ENCODE data around the gene NOL8.

Gene NOL8

DNA sequence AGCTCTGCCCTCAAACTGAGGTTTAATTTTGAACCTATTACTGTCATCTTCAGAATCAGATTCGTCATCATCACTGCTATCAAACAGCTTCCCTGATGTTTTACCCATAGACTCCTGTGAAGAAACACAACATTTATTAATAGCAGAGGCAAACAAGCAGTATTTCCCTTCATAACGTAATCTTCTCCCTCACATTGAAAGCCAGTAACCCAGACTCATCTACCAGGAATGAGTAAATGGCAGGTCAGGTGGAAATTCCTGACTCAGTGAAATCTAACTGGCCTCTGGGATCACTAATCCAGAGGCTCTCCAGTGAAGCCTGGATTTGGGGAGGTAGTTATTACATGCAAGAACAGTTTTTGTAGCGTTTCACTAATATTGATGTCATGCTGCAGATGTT is 14.6 kb downstream of the NOL8 start:
- no peak for DNase-seq

DNA sequence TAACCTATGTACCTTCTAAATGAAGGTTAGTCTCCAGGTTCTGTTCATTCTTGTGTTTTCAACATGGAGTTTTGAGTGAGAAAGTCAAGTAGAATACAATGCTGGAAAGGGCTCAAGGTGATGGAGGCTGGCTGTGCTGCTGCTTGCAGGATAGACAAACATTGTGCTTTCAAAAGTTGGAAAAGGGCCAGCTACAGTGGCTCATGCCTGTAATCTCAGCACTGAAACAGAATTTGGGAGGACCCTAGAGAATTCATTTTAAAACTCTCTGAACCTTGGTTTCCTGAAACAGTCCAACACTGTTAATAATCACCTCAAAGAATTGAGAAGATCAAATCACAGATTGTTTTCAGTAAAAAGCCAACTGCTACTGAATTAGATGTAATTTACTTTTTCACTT is 16.3 kb downstream of the NOL8 start:
- DNase-seq = no peak

DNA sequence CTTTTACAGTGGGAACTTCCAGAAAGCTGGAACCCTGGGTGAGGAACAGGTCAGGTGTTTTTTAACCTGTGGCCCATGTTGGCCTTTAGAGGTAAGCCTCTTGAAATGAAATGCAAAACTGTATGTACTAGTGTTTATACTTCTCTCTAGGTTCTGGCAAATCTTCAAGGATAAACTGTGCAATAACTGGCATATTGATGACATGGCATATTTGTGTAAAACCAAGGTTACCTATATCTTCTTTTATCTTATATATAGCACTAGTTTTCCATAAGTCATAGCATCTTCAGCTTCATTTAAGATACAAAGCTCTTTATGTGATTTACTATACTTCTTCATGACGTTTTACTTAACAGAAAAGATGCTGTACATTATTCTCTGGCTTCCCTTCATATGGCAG is 24.2 kb downstream of the NOL8 start:
- DNase-seq = no peak

DNA sequence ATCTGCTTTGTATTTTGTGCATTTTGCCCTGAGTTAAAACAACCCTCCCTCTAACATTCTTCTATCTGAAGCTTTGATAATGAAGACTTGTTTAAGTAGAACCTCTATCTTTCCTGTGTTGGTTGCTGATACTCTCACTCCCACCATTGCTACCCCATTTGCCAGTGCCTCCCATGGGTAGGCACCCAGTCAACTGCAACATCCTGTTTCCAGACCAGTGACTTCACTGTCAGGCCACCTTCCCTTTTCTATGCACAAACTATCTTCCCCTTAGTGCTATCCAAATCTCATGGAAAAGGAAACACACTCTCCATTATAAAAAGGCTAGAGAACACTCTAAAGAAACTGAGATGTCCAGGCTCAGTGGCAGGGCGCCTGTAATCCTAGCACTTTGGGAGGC is 26.0 kb downstream of the NOL8 start:
- DNase-seq = no peak

DNA sequence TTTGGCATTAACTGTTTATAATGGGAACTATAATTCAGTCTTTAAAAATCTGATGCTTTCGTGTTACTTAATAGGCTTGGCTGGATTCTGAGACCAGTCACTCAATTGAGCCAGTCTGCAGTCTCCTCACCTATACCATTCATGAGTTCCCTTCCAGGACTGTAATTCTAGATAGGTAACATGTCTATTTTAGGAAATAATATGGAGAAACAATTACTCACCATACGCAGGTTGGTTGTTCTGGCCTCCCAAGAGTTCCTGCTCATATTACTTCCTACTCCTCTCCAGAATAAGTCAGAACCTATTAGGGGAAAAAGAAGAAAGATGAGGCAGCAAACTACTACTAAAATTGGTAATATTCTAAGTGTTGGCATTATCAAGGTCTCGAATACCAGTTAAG is 27.1 kb downstream of the NOL8 start:
- no peak for DNase-seq

DNA sequence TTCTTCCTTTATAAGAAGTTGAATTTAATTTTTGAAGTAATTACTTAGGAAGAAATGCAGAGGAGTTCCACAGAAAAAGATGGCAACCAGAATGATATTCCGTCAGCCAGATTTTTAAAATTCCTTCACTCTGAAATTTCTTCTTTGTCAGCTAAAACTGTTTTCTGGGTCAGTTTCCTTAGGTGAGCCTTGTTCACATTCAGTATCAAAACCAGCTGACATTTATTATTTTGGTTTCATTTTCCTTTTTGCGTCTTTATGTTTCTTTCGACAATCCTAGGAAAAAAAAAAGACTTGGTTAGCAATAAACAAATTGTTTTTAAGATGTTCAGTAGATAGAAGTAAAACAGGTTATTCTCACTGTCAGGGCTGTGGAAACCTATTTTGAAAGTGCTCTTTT is 27.5 kb downstream of the NOL8 start:
- no peak for DNase-seq

DNA sequence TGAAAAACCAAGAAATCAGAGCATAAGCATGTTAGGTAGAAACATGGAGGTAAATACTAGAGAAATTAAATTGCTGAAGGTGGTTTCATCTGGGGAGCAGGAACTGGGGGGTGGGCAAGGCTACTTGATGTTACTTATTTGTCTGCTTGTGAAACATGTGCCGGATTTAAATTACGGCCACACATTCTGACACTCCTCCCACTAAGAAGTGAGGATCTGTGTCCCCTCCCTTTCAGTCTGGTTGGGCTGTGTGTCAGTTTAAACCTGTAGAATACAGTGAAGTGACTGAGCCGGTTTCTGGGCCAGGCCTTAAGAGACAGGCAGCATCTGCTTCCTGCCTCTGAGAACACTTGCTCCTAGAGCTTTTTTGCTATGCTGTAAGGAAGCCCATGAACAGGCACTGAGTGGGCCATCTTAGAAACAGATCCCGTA is 29.3 kb downstream of the NOL8 start:
- DNase-seq = no peak

DNA sequence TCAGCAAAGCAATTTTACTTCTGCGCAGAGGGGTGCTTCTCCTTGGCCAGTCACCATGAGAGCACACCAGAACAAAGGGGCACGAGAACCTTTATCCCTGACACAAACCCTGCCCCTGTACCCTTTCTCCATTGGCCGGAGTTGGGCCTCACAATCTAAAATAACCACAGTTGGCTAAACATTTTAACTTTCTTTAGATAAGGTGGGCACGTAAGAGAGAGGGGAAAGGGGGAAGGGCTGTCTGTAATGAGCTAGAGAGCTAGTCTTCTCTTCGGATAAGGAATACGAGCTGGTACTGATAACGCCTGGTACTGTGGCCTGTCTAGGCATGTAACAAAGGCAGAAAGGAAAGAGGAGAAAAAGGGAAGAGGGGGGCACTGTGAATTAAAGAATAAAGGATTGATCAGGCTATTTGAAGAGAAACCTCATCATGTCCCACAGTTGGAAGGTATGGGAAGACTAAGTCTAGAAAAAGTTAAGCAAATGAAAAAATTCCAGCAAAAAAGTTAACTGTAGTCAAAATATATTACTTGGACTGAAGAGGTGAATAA is 29.8 kb downstream of the NOL8 start:
- no peak for DNase-seq

DNA sequence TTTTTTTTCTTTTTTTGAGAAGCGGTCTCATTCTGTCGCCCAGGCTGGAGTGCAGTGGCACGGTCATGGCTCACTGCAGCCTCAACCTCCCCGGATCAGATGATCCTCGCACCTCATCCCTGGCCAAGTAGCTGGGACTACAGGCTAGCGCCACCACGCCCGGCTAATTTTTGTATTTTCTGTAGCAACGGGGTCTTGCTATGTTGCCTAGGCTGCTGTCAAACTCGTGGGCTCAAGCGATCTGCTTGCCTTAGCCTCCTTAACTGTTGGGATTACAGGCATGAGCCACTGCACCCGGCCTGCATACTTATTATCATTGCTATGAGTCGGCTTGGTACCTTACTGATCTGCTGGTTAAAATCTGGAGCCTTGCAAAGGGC is 30.9 kb downstream of the NOL8 start:
- peak; percentile 30 for DNase-seq

DNA sequence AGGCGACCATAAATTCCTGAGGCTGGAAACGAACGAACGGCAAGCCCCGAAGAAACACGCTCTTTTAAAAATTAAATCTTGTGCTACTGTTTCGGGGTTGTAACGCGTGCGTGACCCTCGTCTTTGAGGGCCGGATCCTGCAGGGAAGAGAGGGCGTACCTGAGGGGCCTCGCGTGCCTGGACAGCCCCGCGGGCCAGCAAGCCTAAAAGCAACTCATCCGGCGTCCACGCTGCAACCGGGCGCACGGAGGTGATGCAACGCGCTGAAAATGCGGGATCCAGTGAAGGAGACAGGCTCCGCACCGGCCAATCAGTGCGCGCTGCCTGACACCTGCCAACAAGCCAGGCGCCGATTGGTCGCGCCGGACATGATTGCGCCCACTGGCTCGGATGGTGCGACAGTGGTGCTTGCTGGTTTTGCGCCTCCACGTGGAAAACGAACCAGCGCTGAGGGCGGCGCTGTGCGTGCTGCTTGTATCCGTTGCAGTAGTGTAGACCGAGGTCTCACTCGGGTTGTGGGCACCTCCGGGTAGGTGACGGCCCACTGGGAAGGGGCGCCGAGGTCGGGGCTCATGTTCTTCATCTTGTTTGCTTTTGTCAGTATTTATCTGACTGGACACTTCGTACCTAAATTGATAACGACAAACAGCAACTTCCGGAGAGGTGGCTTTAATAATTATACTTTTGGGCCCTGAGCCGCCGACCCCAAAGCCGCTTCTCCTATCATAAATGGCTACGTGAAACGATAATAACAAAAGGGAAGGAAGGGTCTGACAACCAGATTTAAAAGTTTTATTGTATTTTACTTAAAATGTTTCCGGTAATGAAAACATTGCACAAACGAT is 31.5 kb downstream of the NOL8 start, which contains the start of gene IARS1:
Gene IARS1, minus strand, starts transcription at position 246 of the 845 bp plus-strand sequence. CDS start 4,278 bp downstream, outside the sequence.
- DNase-seq = peak; percentile 100

DNA sequence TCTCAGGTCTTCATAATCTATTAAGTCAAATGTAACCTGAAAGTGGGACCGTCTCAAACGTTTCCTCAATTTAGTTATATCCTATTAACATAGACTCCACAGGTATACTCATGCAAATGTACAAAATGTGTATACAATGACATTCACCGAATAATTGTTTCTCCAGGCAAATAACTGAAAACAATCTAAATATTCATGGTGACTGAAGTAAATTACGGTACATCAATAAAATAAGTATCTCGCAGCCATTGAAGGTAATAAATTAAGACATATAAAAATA is 32.1 kb downstream of the NOL8 start:
- DNase-seq = no peak

DNA sequence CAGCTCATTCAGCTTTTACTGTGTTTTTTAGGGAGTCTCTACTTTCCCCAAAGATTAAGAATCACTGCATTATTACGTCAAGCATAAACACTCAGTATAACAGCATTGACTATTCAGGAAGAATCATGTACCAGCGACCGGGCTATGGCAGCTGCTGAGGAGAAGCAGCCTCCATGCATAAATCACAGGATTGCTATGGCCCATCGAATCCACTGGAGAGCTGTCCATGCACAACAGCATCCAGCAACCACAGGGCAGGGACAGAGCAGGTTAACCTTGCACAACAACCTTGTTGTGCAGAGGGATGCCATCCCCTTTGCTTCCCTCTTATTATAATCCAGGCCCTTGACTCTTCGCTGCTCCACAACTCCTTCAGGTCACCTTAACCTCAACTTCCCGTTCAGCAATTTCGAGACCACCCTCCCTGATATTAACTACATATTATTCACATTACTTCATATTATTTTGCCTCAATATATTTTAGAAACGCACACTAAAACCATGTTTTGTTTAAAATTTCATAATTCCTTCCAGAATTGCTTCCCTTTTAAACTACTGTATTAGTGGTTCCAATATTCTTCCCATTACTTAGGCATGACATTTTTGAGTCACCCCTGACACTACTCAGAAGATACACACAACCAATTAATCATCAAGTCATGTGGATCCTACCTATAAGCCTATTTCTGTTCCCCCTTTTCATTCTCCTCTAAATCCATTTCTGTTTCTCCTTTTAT is 32.6 kb downstream of the NOL8 start:
- DNase-seq = no peak

DNA sequence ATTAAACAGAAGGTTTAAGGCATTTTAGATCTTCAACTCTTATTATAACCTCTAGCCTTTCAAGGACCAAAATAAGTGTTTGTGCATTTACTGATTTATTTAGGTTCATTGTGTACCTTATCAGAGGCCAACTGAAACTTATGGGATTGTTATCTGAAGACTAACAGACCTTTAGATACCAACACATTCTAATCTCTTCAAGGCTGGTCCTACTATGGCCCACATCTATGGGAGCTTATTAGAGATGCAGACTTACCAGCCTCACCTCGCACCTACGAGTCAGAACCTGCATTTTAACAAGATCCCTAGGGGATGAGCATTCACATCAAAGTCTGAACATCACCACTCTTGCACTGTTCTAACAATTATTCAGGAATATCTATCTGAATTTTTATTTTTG is 33.6 kb downstream of the NOL8 start:
- DNase-seq = no peak

DNA sequence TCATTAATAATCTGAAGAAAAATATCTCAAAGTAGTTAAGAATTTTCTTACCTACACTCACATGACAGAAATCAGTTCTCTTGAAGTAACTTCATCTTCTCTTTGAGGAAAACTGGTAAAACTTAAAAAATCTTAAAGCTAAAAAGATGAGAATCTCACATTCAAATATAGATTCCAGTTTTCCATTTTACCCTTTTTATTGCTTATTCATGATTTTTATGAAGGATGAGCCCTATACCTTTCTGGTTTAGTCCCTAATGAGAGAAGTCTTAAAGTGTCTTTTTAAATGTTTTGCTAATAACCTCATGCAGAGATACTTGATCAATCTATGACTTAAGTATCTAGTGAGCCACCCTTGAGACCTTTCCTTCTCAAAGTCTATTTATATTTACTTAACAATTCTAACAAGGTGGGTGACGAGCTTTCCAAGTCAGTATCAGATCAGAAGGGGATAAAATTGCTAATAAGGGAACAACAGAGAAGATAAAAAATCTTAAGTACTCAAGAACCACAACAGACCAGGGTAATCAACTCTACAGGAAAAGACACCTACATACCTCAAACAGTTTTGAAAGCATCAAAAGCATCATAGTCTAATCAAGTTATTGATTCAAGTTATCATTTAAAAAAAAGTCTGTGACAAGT is 34.2 kb downstream of the NOL8 start:
- DNase-seq = no peak

DNA sequence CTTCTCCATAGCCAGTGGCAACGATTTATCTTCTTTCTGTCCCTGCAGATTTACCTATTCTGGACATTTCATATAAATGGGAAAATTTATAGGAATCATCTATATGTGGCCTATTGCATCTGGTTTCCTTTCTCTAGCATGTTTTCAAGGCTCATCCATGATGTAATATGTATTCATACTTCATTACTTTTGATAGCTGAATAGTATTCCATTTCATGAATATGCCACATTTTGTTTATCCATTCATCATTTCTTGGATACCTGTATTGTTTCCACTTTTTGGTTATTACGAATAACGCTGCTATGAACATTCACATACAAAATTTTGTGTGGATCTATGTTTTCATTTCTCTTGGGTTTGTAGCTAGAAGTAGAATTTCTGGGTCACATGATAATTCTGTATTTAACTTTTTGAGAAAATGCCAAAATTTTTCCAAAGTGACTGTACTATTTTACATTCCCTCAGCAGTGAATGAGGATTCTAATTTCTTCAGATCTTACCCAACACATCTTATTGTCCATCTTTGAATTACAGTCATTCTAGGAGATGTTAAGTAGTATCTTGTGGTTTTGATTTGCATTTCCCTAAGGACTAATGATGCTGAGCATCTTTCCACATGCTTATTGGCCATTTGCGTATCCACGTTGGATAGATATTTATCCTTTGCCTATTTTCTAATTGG is 35.3 kb downstream of the NOL8 start:
- DNase-seq = no peak

DNA sequence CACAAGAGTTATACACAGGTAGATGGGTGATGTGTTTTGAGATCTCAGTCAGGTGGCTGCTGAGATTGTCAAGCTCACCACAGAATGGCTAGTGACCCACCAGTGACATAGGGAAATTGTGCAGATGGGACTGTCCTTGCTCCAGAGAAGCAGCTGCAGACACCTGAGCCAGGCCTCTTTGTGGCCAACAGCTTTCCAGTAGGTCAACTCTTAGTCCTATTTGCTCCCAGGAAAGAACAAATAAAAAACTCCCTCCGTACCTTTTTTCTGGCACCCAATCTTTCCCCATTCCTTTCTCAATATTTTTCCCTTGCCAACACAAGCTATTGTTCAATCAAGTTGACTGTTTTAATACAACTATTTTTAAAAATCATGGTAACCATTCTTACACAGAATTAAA is 45.8 kb downstream of the NOL8 start:
- DNase-seq = no peak

DNA sequence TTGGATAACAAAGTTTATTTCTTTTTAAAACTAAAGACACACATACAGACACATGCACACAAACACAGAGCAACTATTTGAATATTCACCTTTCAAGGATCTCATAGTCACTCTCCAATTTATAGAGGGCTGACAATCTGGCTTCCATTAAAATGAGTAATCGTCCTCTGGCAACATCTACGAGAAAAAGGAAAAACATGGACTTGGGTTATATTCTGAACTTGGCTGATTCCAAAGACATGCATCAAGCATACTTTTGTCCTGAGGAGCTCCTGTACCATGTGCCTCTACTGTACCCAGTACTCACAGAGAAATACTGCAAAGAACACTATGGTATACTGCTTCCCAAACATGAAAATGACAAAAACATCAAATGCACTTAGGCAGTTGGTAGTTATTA is 47.0 kb downstream of the NOL8 start:
- DNase-seq = no peak

DNA sequence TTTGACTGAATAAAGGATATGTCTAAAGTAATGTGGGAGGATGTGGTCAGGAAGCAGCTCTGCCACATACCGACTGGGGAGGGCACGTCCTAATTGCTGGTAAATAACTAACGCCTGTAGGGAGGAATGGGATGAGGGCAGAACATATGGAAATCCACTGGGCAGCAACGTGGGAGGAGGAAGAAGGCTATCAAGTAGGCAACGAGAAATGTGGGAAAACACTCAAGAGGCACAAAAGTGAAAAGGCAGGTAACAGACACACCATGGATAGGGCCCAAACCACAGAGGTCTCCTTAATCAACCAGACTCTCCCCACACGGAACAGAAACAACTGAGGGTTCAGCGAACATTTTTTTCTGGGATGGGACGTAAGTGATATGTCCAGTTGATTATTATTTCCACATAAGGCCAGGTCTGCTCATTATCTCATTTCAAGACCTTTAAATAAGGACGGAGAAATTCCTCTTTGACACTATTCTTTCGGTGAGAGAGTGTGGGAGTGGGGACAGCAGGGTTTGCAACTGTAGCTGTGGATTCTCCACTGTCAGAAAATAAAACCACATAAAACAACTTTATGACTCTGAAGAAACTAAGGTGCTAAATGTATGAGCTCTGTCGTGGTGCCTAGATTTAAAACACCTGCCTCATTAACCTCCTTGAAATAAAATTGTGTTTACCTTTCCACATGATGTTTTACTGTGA is 48.7 kb downstream of the NOL8 start:
- DNase-seq = no peak

DNA sequence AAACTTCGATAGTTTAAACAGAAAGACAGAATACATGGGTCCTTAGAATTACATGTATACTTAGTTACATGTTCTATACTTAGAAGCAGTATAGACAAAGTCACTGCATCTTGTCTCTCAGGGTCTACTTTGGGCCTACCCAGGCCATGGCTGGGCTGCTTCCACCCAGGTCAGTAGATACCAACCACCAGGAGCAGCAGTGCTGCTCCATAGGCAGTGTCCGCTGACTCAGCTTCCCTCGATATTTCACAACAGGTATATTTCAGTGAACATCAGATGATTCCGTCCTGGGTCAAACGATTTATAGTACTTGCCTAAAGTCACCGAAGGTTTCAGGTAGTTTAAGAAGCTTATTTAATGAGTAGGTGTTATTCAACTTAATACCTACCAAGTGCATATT is 49.6 kb downstream of the NOL8 start:
- no peak for DNase-seq

DNA sequence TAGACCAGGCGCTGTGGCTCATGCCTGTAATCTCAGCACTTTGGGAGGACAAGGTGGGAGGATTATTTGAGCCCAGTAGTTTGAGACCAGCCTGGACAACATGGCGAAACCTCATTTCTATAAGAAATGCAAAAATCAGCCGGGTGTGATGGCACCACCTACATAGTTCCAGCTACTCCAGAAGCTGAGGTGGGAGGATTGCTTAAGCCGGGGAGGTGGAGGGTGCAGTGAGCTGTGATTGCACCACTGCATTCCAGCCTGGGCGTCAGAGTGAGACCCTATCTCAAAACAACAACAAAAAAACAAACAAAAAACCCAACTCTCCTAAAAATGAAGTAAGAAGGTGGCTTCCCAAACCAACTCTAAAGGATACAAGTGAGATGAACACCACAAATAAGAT is 54.6 kb downstream of the NOL8 start:
- no peak for DNase-seq

DNA sequence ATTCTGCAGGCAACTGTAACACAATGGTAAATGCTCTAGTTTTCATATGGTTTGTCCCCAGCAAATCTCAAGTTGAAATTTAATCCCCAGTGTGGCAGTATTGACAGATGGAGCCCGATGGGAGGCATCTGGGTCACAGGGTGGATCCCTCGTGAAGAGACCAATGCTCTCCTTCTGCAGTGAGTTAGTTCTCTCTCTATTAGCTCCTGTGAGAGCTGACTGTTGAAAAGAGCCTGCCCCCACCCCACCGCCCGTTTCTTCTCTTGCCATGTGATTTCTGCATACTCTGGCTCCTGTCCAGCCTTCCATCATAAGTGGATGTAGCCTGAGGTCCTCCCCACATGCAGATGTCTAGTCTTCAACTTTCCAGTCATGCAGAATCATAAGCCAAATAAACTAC is 58.7 kb downstream of the NOL8 start:
- DNase-seq = no peak

DNA sequence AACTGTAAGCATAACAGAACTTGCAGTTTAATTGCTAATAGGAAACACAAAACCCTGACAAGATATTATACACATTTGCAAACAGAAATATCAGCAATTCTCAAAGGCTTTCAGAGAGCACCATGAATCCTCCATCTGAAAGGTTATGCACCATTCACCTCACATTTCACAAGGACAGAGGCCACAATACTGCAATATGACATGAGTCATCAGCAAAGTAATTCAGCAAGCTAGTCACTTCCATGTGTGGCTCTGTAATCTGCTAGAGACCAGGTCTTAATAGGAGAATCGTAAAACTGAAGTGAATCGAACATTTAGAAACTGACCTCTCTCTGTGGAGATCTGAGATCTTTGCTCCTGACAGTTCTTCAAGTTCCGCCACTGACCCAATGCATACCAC is 60.0 kb downstream of the NOL8 start:
- DNase-seq = no peak

DNA sequence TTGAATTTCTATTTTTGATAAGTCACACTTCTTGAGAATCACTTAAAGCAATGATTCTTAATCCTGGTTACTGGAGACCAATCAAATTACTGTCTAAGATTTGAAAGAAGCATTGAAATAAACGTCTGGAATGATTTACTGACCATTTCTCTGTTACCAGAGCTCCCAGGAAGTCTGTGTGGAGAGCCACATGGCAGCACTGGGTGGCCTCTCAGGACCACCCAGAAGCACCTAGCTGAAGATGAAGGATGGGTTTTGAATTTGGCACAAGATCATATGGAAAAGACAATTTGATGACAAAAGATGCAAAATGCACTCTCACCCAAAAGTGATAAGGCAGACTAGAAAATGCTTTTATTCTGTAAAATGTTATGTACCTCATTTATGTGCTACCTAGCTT is 62.0 kb downstream of the NOL8 start:
- DNase-seq = no peak
